NCI-H2196 treated with DMSO at 0.1 percent for 48 hours (cell line): Measurements from ENCODE around the gene GNMT.

Experiments
- DNase-seq: peaks from one replicate; lab custom pipeline; 2025; ENCODE audit not compliant: unreplicated experiment; lab: John Stamatoyannopoulos, UW

GNMT gene

GRCh38 chr6:43012364-43012763 is 51.8 kb downstream of the GNMT start:
- DNase-seq, result no peak

- no peak for DNase-seq
Observed at GRCh38 chr6:43013097-43013842, 52.7 kb downstream of the GNMT start.
